ENCODE measurements around the gene SORCS1. TPM values are rescaled to one million over a fixed set of nuclear protein-coding genes. Genes with fewer than 3 reads are reported as not detected.

SORCS1 gene
- total RNA-seq, 1 donor from 2014 or later: 1.1 TPM

GRCh38 chr10:107133656-107134055 lies 30.9 kb downstream of the SORCS1 start:
- DNase-seq (ENCODE audit: low read depth) (no peak), FAIRE-seq (no peak)
- H3K27ac Mint-ChIP-seq (ENCODE audit: unreplicated experiment): no peak overlapping the region
- no peaks in the 10 kb centered on the region for H3K27me3 Mint-ChIP-seq (ENCODE audit: low read depth, unreplicated experiment)
- no peak overlapping the region for H3K4me3 Mint-ChIP-seq (ENCODE audit: unreplicated experiment)
- no peak overlapping the region for H3K27ac ChIP-seq (ENCODE audit: low read depth, low read length)
- no peak overlapping the region for H2AFZ ChIP-seq (ENCODE audit: low read depth, low read length)
- no peaks in the 10 kb centered on the region for H3K9me3 Mint-ChIP-seq (ENCODE audit: unreplicated experiment)
- no peaks in the 10 kb centered on the region for H3K79me2 ChIP-seq (ENCODE audit: insufficient read depth, low read length)
- no peaks in the 10 kb centered on the region for H3K4me1 ChIP-seq (ENCODE audit: insufficient read depth, low read length)
- H3K4me2 ChIP-seq (ENCODE audit: low read length): no peak overlapping the region
- no peaks in the 10 kb centered on the region for H4K20me1 ChIP-seq (ENCODE audit: insufficient read depth, low read length)
- no peaks in the 10 kb centered on the region for H3K27me3 ChIP-seq (ENCODE audit: insufficient read depth, low read length)
- peaks cover 9% of the 10 kb centered on the region for H3K4me1 Mint-ChIP-seq (ENCODE audit: low read depth, unreplicated experiment)
- no peaks in the 10 kb centered on the region for H3K36me3 ChIP-seq (ENCODE audit: insufficient read depth, low read length)
- TF ChIP-seq CTCF (IDR thresholded peaks at IDR 0.05; ENCODE audit: insufficient read depth, low read depth, low read length) (no peak), EZH2 (IDR thresholded peaks at IDR 0.05; ENCODE audit: insufficient read depth, low read length) (no peak)
- peaks cover 3% of the 10 kb centered on the region for H3K9me3 ChIP-seq (ENCODE audit: insufficient read depth, low read depth, low read length)
- H3K4me3 ChIP-seq (ENCODE audit: insufficient read depth, low read depth, low read length): no peak overlapping the region
- H3K36me3 Mint-ChIP-seq (ENCODE audit: low read depth, unreplicated experiment): no peaks in the 10 kb centered on the region
- no peak overlapping the region for H3K9ac ChIP-seq (ENCODE audit: low read length)

GRCh38 chr10:107129000-107129399 lies 35.5 kb downstream of the SORCS1 start:
- H4K20me1 ChIP-seq (ENCODE audit: insufficient read depth, low read length): no peaks in the 10 kb centered on the region
- FAIRE-seq: no peak
- H3K4me2 ChIP-seq (ENCODE audit: low read length): no peak overlapping the region
- H3K79me2 ChIP-seq (ENCODE audit: insufficient read depth, low read length): no peaks in the 10 kb centered on the region
- Mint-ChIP-seq H3K4me3 (ENCODE audit: unreplicated experiment) (no peak overlapping the region), H3K36me3 (ENCODE audit: low read depth, unreplicated experiment) (no peaks in the 10 kb centered on the region), H3K4me1 (ENCODE audit: low read depth, unreplicated experiment) (peaks cover 9% of the 10 kb centered on the region), H3K9me3 (ENCODE audit: unreplicated experiment) (no peaks in the 10 kb centered on the region), H3K27ac (ENCODE audit: unreplicated experiment) (no peak overlapping the region), H3K27me3 (ENCODE audit: low read depth, unreplicated experiment) (peaks cover 2% of the 10 kb centered on the region)
- no peaks in the 10 kb centered on the region for H3K36me3 ChIP-seq (ENCODE audit: insufficient read depth, low read length)
- H2AFZ ChIP-seq (ENCODE audit: low read depth, low read length): no peak overlapping the region
- H3K9me3 ChIP-seq (ENCODE audit: insufficient read depth, low read depth, low read length): peaks cover 3% of the 10 kb centered on the region
- no peak overlapping the region for H3K4me3 ChIP-seq (ENCODE audit: insufficient read depth, low read depth, low read length)
- no peaks in the 10 kb centered on the region for H3K27me3 ChIP-seq (ENCODE audit: insufficient read depth, low read length)
- TF ChIP-seq CTCF (IDR thresholded peaks at IDR 0.05; ENCODE audit: insufficient read depth, low read depth, low read length) (no peak), EZH2 (IDR thresholded peaks at IDR 0.05; ENCODE audit: insufficient read depth, low read length) (no peak)
- DNase-seq (ENCODE audit: low read depth): no peak
- H3K9ac ChIP-seq (ENCODE audit: low read length): no peak overlapping the region
- H3K27ac ChIP-seq (ENCODE audit: low read depth, low read length): no peak overlapping the region
- H3K4me1 ChIP-seq (ENCODE audit: insufficient read depth, low read length): no peaks in the 10 kb centered on the region

- TF ChIP-seq CTCF (IDR thresholded peaks at IDR 0.05; ENCODE audit: insufficient read depth, low read depth, low read length): no peak
- no peak for TF ChIP-seq EZH2 (IDR thresholded peaks at IDR 0.05; ENCODE audit: insufficient read depth, low read length)
- Histone ChIP-seq H3K27ac (ENCODE audit: low read depth, low read length) (no peak overlapping the region), H3K9me3 (ENCODE audit: insufficient read depth, low read depth, low read length) (peaks cover 3% of the 10 kb centered on the region), H3K4me1 (ENCODE audit: insufficient read depth, low read length) (no peaks in the 10 kb centered on the region), H2AFZ (ENCODE audit: low read depth, low read length) (no peak overlapping the region), H4K20me1 (ENCODE audit: insufficient read depth, low read length) (no peaks in the 10 kb centered on the region), H3K27me3 (ENCODE audit: insufficient read depth, low read length) (no peaks in the 10 kb centered on the region), H3K4me3 (ENCODE audit: insufficient read depth, low read depth, low read length) (no peak overlapping the region), H3K4me2 (ENCODE audit: low read length) (no peak overlapping the region), H3K79me2 (ENCODE audit: insufficient read depth, low read length) (no peaks in the 10 kb centered on the region), H3K9ac (ENCODE audit: low read length) (no peak overlapping the region), H3K36me3 (ENCODE audit: insufficient read depth, low read length) (no peaks in the 10 kb centered on the region)
- H3K9me3 Mint-ChIP-seq (ENCODE audit: unreplicated experiment): no peaks in the 10 kb centered on the region
- H3K4me3 Mint-ChIP-seq (ENCODE audit: unreplicated experiment): no peak overlapping the region
- no peak overlapping the region for H3K27ac Mint-ChIP-seq (ENCODE audit: unreplicated experiment)
- no peak for FAIRE-seq
- peaks cover 2% of the 10 kb centered on the region for H3K27me3 Mint-ChIP-seq (ENCODE audit: low read depth, unreplicated experiment)
- no peak for DNase-seq (ENCODE audit: low read depth)
- H3K4me1 Mint-ChIP-seq (ENCODE audit: low read depth, unreplicated experiment): no peaks in the 10 kb centered on the region
- no peaks in the 10 kb centered on the region for H3K36me3 Mint-ChIP-seq (ENCODE audit: low read depth, unreplicated experiment)
Measured at GRCh38 chr10:107126512-107127065, 37.9 kb downstream of the SORCS1 start.
